Measurements from ENCODE around the gene DUSP11. TPM values are rescaled to one million over a fixed set of nuclear protein-coding genes. Genes with fewer than 3 reads are reported as not detected.

Gene DUSP11
- total RNA-seq, 1 experiment from 2014 or later, result 30.4 TPM

DNA sequence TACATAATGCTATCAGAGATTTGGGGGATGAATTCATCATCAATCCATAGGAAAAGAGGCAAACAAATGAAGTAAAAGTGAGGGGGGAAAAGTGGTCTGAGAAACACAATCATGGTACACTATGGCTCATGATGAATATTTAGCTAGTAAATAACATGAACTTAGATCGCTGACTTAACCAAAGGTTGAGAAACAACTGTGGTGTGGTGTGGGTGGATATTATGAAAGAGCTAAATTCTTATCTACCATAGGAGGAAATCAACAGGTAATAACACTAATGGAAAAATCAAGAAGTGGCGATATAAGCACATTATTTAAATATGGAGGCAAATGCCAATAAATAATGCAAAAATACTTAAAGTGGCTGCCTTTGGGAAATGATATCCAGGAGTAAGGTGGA is 30.6 kb downstream of the DUSP11 start:
- Histone ChIP-seq H3K4me3 (ENCODE audit: low read length) (no peak overlapping the region), H3K9me3 (ENCODE audit: low read length) (no peaks in the 10 kb centered on the region), H3K4me2 (ENCODE audit: low read length) (no peak overlapping the region), H3K9ac (ENCODE audit: low read length) (no peak overlapping the region), H2AFZ (ENCODE audit: low read length) (no peak overlapping the region), H3F3A (ENCODE audit: low read length, unreplicated experiment) (no peaks in the 10 kb centered on the region), H3K4me1 (ENCODE audit: insufficient read depth, low read length) (no peaks in the 10 kb centered on the region), H3K27ac (ENCODE audit: low read length) (no peak overlapping the region), H4K20me1 (ENCODE audit: low read length) (no peaks in the 10 kb centered on the region), H3K79me2 (ENCODE audit: low read length) (no peaks in the 10 kb centered on the region), H3K9me2 (replicated peaks; ENCODE audit: low read length) (no peaks in the 10 kb centered on the region), H3K27me3 (ENCODE audit: low read length) (no peaks in the 10 kb centered on the region), H3K36me3 (ENCODE audit: low read depth, low read length) (peaks cover 8% of the 10 kb centered on the region)
- intact Hi-C loops (cut with micrococcal nuclease), result no loop called here
- ATAC-seq (no peak), DNase-seq (no peak)
- BruUV-seq (replicated peaks), result no TSS peak
- ChIA-PET POLR2A (ENCODE audit: unreplicated experiment) (no interaction called here), CTCF (no interaction called here)
- no peak for TF ChIP-seq EZH2 (IDR thresholded peaks at IDR 0.05; ENCODE audit: low read length, unreplicated experiment)
- TF ChIP-seq, protein P1, sequence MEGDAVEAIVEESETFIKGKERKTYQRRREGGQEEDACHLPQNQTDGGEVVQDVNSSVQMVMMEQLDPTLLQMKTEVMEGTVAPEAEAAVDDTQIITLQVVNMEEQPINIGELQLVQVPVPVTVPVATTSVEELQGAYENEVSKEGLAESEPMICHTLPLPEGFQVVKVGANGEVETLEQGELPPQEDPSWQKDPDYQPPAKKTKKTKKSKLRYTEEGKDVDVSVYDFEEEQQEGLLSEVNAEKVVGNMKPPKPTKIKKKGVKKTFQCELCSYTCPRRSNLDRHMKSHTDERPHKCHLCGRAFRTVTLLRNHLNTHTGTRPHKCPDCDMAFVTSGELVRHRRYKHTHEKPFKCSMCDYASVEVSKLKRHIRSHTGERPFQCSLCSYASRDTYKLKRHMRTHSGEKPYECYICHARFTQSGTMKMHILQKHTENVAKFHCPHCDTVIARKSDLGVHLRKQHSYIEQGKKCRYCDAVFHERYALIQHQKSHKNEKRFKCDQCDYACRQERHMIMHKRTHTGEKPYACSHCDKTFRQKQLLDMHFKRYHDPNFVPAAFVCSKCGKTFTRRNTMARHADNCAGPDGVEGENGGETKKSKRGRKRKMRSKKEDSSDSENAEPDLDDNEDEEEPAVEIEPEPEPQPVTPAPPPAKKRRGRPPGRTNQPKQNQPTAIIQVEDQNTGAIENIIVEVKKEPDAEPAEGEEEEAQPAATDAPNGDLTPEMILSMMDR (conservative IDR thresholded peaks at IDR 0.05; ENCODE audit: low read depth, low read length), result no peak
- TF ChIP-seq EZH2phosphoT487 (IDR thresholded peaks at IDR 0.05; ENCODE audit: borderline replicate concordance, low read length), result no peak

DNA sequence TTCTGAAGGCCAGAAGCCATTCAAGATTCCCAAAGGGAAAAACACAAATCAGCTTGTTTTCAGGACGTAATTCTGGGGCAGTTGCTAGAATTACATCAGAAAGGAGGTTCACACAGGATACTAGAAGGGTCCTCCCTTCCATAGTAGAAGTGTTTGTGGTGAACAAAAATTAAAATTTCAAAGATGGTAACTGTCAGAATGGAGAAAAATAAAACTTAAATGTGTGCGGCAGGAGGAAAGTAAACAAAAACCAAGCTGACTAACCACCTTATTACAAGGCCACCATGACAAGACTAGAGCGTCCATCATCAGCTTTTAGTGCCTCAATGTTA is 33.1 kb downstream of the DUSP11 start:
- intact Hi-C loops (cut with micrococcal nuclease), result no loop called here

More for the DNA sequence above, 33.1 kb downstream of the DUSP11 start:
- Histone ChIP-seq H2AFZ (ENCODE audit: low read length) (no peak overlapping the region), H3K9ac (ENCODE audit: low read length) (no peak overlapping the region), H4K20me1 (ENCODE audit: low read length) (no peaks in the 10 kb centered on the region), H3K4me2 (ENCODE audit: low read length) (no peak overlapping the region), H3K36me3 (ENCODE audit: low read depth, low read length) (peaks cover 5% of the 10 kb centered on the region; the same call in 1 of the 2 replicates), H3K79me2 (ENCODE audit: low read length) (no peaks in the 10 kb centered on the region), H3K27me3 (ENCODE audit: low read length) (no peaks in the 10 kb centered on the region), H3K4me3 (ENCODE audit: low read length) (no peak overlapping the region), H3K9me3 (ENCODE audit: low read length) (no peaks in the 10 kb centered on the region), H3K9me2 (replicated peaks; ENCODE audit: low read length) (no peaks in the 10 kb centered on the region), H3K4me1 (ENCODE audit: insufficient read depth, low read length) (no peaks in the 10 kb centered on the region), H3K27ac (ENCODE audit: low read length) (no peak overlapping the region), H3F3A (ENCODE audit: low read length, unreplicated experiment) (no peaks in the 10 kb centered on the region)
- CTCF ChIA-PET, result no interaction called here
- ATAC-seq (no peak), DNase-seq (no peak)
- POLR2A ChIA-PET (ENCODE audit: unreplicated experiment), result no interaction called here
- TF ChIP-seq EZH2 (IDR thresholded peaks at IDR 0.05; ENCODE audit: low read length, unreplicated experiment) (no peak), EZH2phosphoT487 (IDR thresholded peaks at IDR 0.05; ENCODE audit: borderline replicate concordance, low read length) (no peak)
- TF ChIP-seq, protein P1 (conservative IDR thresholded peaks at IDR 0.05; ENCODE audit: low read depth, low read length), result no peak
- no TSS peak for BruUV-seq (replicated peaks)

Measured in PC-3 (cell line).